Mesendoderm (in vitro differentiated cells): Measurements from ENCODE around the gene RHBDD2.

Experiments
- DNase-seq: peaks from one replicate; pipeline ENCODE4 v3.0.0; 2013
- H2AK5ac ChIP-seq: 2 replicates; pipeline ENCODE4 v1.6.1; 2013; ENCODE audit warnings: low read length, inconsistent platforms
- H2BK120ac ChIP-seq: 2 replicates; pipeline ENCODE4 v1.6.1; 2013; ENCODE audit warnings: low read depth, mild to moderate bottlenecking, low read length, moderate library complexity, mixed read lengths
- H2BK15ac ChIP-seq: replicated peaks from 2 replicates; pipeline ENCODE4 v1.6.1; 2013; ENCODE audit warnings: low read depth, mild to moderate bottlenecking, moderate library complexity
- H2BK5ac ChIP-seq: 2 replicates; pipeline ENCODE4 v1.6.1; 2013; ENCODE audit warnings: low read length, inconsistent platforms
- H3K18ac ChIP-seq: 2 replicates; pipeline ENCODE4 v1.6.1; 2013; ENCODE audit warnings: mild to moderate bottlenecking, low read length, mixed read lengths
- H3K23ac ChIP-seq: one replicate; pipeline ENCODE4 v1.6.1; 2013; ENCODE audit warnings: low read length
- H3K27ac ChIP-seq: 2 replicates; pipeline ENCODE4 v1.5.1; 2013; ENCODE audit warnings: low read depth, mild to moderate bottlenecking, inconsistent platforms, low read length, moderate library complexity
- H3K27me3 ChIP-seq: 2 replicates; pipeline ENCODE4 v1.6.1; 2013; ENCODE audit warnings: low read length, control low read depth, mild to moderate bottlenecking, inconsistent platforms; ENCODE audit not compliant: insufficient read depth, poor library complexity
- H3K36me3 ChIP-seq: 2 replicates; pipeline ENCODE4 v1.6.1; 2013; ENCODE audit warnings: low read length, inconsistent platforms; ENCODE audit not compliant: control insufficient read depth, insufficient read depth
- H3K4ac ChIP-seq: one replicate; pipeline ENCODE4 v1.6.1; 2013; ENCODE audit warnings: low read depth, mild to moderate bottlenecking, low read length, moderate library complexity
- H3K4me1 ChIP-seq: 2 replicates; pipeline ENCODE4 v1.6.1; 2013; ENCODE audit warnings: low read depth, low read length, inconsistent platforms; ENCODE audit not compliant: control insufficient read depth
- H3K4me2 ChIP-seq: 2 replicates; pipeline ENCODE4 v1.6.1; 2013; ENCODE audit warnings: low read length
- H3K4me3 ChIP-seq: 2 replicates; pipeline ENCODE4 v1.5.1; 2013; ENCODE audit warnings: mild to moderate bottlenecking, low read length
- H3K56ac ChIP-seq: one replicate; pipeline ENCODE4 v1.6.1; 2013; ENCODE audit warnings: low read length
- H3K79me1 ChIP-seq: 2 replicates; pipeline ENCODE4 v1.6.1; 2013; ENCODE audit warnings: low read length, inconsistent platforms
- H3K79me2 ChIP-seq: 2 replicates; pipeline ENCODE4 v1.6.1; 2013; ENCODE audit warnings: mild to moderate bottlenecking, low read length; ENCODE audit not compliant: control insufficient read depth, insufficient read depth
- H3K9ac ChIP-seq: 2 replicates; pipeline ENCODE4 v1.6.1; 2013; ENCODE audit warnings: low read length, inconsistent platforms
- H4K5ac ChIP-seq: one replicate; pipeline ENCODE4 v1.6.1; 2013; ENCODE audit warnings: low read length
- H4K8ac ChIP-seq: one replicate; pipeline ENCODE4 v1.6.1; 2013; ENCODE audit warnings: low read depth, mild to moderate bottlenecking, control low read depth, low read length, moderate library complexity
- WGBS: extraction: QIAGEN DNeasy Blood & Tissue Kit; methylation state at CpG from one replicate; pipeline ENCODE4 v1.1.7; 2013; ENCODE audit warnings: low lambda C conversion rate, missing lambda C conversion rate; ENCODE audit not compliant: insufficient coverage; ENCODE audit errors: extremely low coverage; 5-methylcytosine and 5-hydroxymethylcytosine counted together

The RHBDD2 gene

GRCh38 chr7:75891815-75892411 is 13.1 kb downstream of the RHBDD2 start:
- H4K5ac ChIP-seq: no peak overlapping the region
- no peak overlapping the region for H2BK15ac ChIP-seq
- no CpG with 5 or more reads among the region's 7 CpGs for WGBS
- H3K79me2 ChIP-seq: no peaks in the 10 kb centered on the region
- H4K8ac ChIP-seq: no peak overlapping the region
- H2BK5ac ChIP-seq: no peak overlapping the region
- no peak overlapping the region for H2BK120ac ChIP-seq
- no peak overlapping the region for H3K27ac ChIP-seq
- H3K4me1 ChIP-seq: no peaks in the 10 kb centered on the region
- no peak overlapping the region for H3K4ac ChIP-seq
- H2AK5ac ChIP-seq: no peak overlapping the region
- H3K4me2 ChIP-seq: no peak overlapping the region
- H3K56ac ChIP-seq: no peak overlapping the region
- no peak overlapping the region for H3K18ac ChIP-seq
- DNase-seq: no peak
- no peak overlapping the region for H3K4me3 ChIP-seq
- peaks cover 3% of the 10 kb centered on the region for H3K36me3 ChIP-seq
- no peak overlapping the region for H3K9ac ChIP-seq
- no peaks in the 10 kb centered on the region for H3K27me3 ChIP-seq
- H3K23ac ChIP-seq: no peak overlapping the region
- H3K79me1 ChIP-seq: no peaks in the 10 kb centered on the region

GRCh38 chr7:75892634-75893272 is 13.9 kb downstream of the RHBDD2 start:
- WGBS: no CpG with 5 or more reads among the region's 15 CpGs
- no peaks in the 10 kb centered on the region for H3K27me3 ChIP-seq
- no peak overlapping the region for H2BK5ac ChIP-seq
- H3K4ac ChIP-seq: no peak overlapping the region
- no peak overlapping the region for H2BK15ac ChIP-seq
- no peaks in the 10 kb centered on the region for H3K79me1 ChIP-seq
- H3K9ac ChIP-seq: no peak overlapping the region
- H3K23ac ChIP-seq: no peak overlapping the region
- no peak overlapping the region for H3K4me2 ChIP-seq
- H2BK120ac ChIP-seq: no peak overlapping the region
- H3K27ac ChIP-seq: no peak overlapping the region
- DNase-seq: no peak
- no peak overlapping the region for H3K4me3 ChIP-seq
- H4K5ac ChIP-seq: no peak overlapping the region
- no peaks in the 10 kb centered on the region for H3K4me1 ChIP-seq
- H2AK5ac ChIP-seq: no peak overlapping the region
- no peak overlapping the region for H4K8ac ChIP-seq
- H3K79me2 ChIP-seq: no peaks in the 10 kb centered on the region
- no peak overlapping the region for H3K18ac ChIP-seq
- no peak overlapping the region for H3K56ac ChIP-seq
- peaks cover 3% of the 10 kb centered on the region for H3K36me3 ChIP-seq

- H3K9ac ChIP-seq: no peak overlapping the region
- H2BK15ac ChIP-seq: no peak overlapping the region
- no peak overlapping the region for H3K27ac ChIP-seq
- no peak overlapping the region for H3K4ac ChIP-seq
- H3K79me1 ChIP-seq: no peaks in the 10 kb centered on the region
- no peaks in the 10 kb centered on the region for H3K36me3 ChIP-seq
- H3K4me2 ChIP-seq: no peak overlapping the region
- no peak overlapping the region for H2BK120ac ChIP-seq
- H3K23ac ChIP-seq: no peak overlapping the region
- no peak for DNase-seq
- H3K79me2 ChIP-seq: no peaks in the 10 kb centered on the region
- no peak overlapping the region for H4K5ac ChIP-seq
- H3K4me1 ChIP-seq: no peaks in the 10 kb centered on the region
- H3K18ac ChIP-seq: no peak overlapping the region
- H4K8ac ChIP-seq: no peak overlapping the region
- H2BK5ac ChIP-seq: no peak overlapping the region
- H2AK5ac ChIP-seq: no peak overlapping the region
- no peak overlapping the region for H3K56ac ChIP-seq
- H3K4me3 ChIP-seq: no peak overlapping the region
- H3K27me3 ChIP-seq: no peaks in the 10 kb centered on the region
- no CpG with 5 or more reads among the region's 6 CpGs for WGBS
These were observed 18.0 kb downstream of the RHBDD2 start for GRCh38 chr7:75896803-75897327.

GRCh38 chr7:75900617-75901315 is 21.9 kb downstream of the RHBDD2 start:
- H2AK5ac ChIP-seq: no peak overlapping the region
- H3K27ac ChIP-seq: no peak overlapping the region
- H4K8ac ChIP-seq: no peak overlapping the region
- no peaks in the 10 kb centered on the region for H3K4me1 ChIP-seq
- no peaks in the 10 kb centered on the region for H3K36me3 ChIP-seq
- no peak overlapping the region for H4K5ac ChIP-seq
- H3K79me1 ChIP-seq: no peaks in the 10 kb centered on the region
- no peak for DNase-seq
- H3K4ac ChIP-seq: no peak overlapping the region
- no peaks in the 10 kb centered on the region for H3K27me3 ChIP-seq
- H3K9ac ChIP-seq: no peak overlapping the region
- H3K23ac ChIP-seq: no peak overlapping the region
- no peak overlapping the region for H3K18ac ChIP-seq
- no peak overlapping the region for H3K4me3 ChIP-seq
- H3K56ac ChIP-seq: no peak overlapping the region
- no peaks in the 10 kb centered on the region for H3K79me2 ChIP-seq
- no peak overlapping the region for H3K4me2 ChIP-seq
- H2BK120ac ChIP-seq: no peak overlapping the region
- no CpG with 5 or more reads among the region's 9 CpGs for WGBS
- no peak overlapping the region for H2BK5ac ChIP-seq
- no peak overlapping the region for H2BK15ac ChIP-seq

- no CpG with 5 or more reads among the region's 17 CpGs for WGBS
- H4K8ac ChIP-seq: no peak overlapping the region
- H3K56ac ChIP-seq: peak overlapping the region; percentile 42
- no peak overlapping the region for H3K9ac ChIP-seq
- H2AK5ac ChIP-seq: no peak overlapping the region
- H3K79me2 ChIP-seq: no peaks in the 10 kb centered on the region
- no peak overlapping the region for H4K5ac ChIP-seq
- no peak overlapping the region for H3K4ac ChIP-seq
- H3K4me2 ChIP-seq: no peak overlapping the region
- H3K23ac ChIP-seq: no peak overlapping the region
- H2BK120ac ChIP-seq: no peak overlapping the region
- H3K36me3 ChIP-seq: no peaks in the 10 kb centered on the region
- no peak overlapping the region for H2BK15ac ChIP-seq
- no peak overlapping the region for H3K4me3 ChIP-seq
- no peak overlapping the region for H3K27ac ChIP-seq
- no peaks in the 10 kb centered on the region for H3K79me1 ChIP-seq
- H3K4me1 ChIP-seq: no peaks in the 10 kb centered on the region
- DNase-seq: peak; percentile 55
- no peak overlapping the region for H2BK5ac ChIP-seq
- H3K18ac ChIP-seq: no peak overlapping the region
- H3K27me3 ChIP-seq: no peaks in the 10 kb centered on the region
These were observed 27.2 kb downstream of the RHBDD2 start for GRCh38 chr7:75905785-75906604.
